Breast epithelium (tissue), 4 donors: ENCODE data around the gene ENDOV. TPM values are rescaled to one million over a fixed set of nuclear protein-coding genes. Genes with fewer than 3 reads are reported as not detected.
A peak's percentile ranks its signal among the peaks of the same experiment; 100 is the strongest.

ENCODE experiments used
- DNase-seq, 2 donors: peaks; one replicate each; pipeline ENCODE4 v3.0.0-alpha.2; 2019; ENCODE audit warnings: low spot score in 2 of 2
- H3K27ac ChIP-seq, 2 donors: fragments of 200-600 bp; sonication (generic) in 1 of 2; one replicate each; pipeline ENCODE4 v1.5.1; 2016 to 2019; ENCODE audit warnings: mild to moderate bottlenecking in 1 of 2
- H3K27me3 ChIP-seq, 2 donors: fragments of 200-600 bp; sonication (generic) in 1 of 2; one replicate each; pipeline versions ENCODE4 v1.5.1 to v1.6.0; 2017 to 2019; ENCODE audit warnings: control low read depth in 1 of 2, mild to moderate bottlenecking in 1 of 2
- H3K36me3 ChIP-seq: fragments of 200-600 bp; one replicate; pipeline ENCODE4 v1.5.1; 2019
- H3K4me1 ChIP-seq, 2 donors: fragments of 200-600 bp; sonication (generic); one replicate each; pipeline ENCODE4 v1.5.1; 2016 to 2019; ENCODE audit warnings: control low read depth in 1 of 2
- H3K4me3 ChIP-seq, 3 donors: fragments of 200-600 bp; sonication (generic); 1 replicate in 2 of 3; 2 replicates in 1 of 3; pipeline ENCODE4 v1.5.1; 2016 to 2019; ENCODE audit warnings: mild to moderate bottlenecking in 3 of 3, moderate library complexity in 2 of 3
- H3K9me3 ChIP-seq, 2 donors: fragments of 200-600 bp; sonication (generic) in 1 of 2; one replicate each; pipeline ENCODE4 v1.5.1; 2016 to 2019; ENCODE audit warnings: control low read depth in 1 of 2
- POLR2A ChIP-seq: fragments of 450-650 bp; IDR thresholded peaks from one replicate; pipeline ENCODE4 v1.6.1; 2016; ENCODE audit warnings: antibody characterized with exemption, mild to moderate bottlenecking, moderate library complexity
- POLR2AphosphoS5 ChIP-seq, 3 donors: sonication (generic); formaldehyde crosslinking; IDR thresholded peaks; one replicate each; pipeline ENCODE4 v1.6.1; 2017; ENCODE audit warnings: antibody characterized with exemption in 3 of 3
- intact Hi-C: fragments of 100-400 bp; cut with DNase I; formaldehyde crosslinking; loops from one replicate; pipeline ENCODE4 v1.15.1; 2023; ENCODE audit warnings: low total_unique reads
- total RNA-seq, 3 donors: library from RNA; depleted of rRNA; stranded (reverse); fragments of >200 nt; gene quantifications; one replicate each; pipeline ENCODE4 v1.1.0, GENCODE V29; 2016
- TF ChIP-seq, protein P1 (sequence below), 3 donors: fragments of 450-650 bp; IDR thresholded peaks; one replicate each; pipeline ENCODE4 v1.5.1; 2016 to 2017; ENCODE audit warnings: antibody characterized with exemption in 3 of 3, mild to moderate bottlenecking in 3 of 3, moderate library complexity in 3 of 3

Gene ENDOV
- total RNA-seq, 3 donors from 2014 or later, result 13.8 to 17.0 (median 16.7) TPM

DNA sequence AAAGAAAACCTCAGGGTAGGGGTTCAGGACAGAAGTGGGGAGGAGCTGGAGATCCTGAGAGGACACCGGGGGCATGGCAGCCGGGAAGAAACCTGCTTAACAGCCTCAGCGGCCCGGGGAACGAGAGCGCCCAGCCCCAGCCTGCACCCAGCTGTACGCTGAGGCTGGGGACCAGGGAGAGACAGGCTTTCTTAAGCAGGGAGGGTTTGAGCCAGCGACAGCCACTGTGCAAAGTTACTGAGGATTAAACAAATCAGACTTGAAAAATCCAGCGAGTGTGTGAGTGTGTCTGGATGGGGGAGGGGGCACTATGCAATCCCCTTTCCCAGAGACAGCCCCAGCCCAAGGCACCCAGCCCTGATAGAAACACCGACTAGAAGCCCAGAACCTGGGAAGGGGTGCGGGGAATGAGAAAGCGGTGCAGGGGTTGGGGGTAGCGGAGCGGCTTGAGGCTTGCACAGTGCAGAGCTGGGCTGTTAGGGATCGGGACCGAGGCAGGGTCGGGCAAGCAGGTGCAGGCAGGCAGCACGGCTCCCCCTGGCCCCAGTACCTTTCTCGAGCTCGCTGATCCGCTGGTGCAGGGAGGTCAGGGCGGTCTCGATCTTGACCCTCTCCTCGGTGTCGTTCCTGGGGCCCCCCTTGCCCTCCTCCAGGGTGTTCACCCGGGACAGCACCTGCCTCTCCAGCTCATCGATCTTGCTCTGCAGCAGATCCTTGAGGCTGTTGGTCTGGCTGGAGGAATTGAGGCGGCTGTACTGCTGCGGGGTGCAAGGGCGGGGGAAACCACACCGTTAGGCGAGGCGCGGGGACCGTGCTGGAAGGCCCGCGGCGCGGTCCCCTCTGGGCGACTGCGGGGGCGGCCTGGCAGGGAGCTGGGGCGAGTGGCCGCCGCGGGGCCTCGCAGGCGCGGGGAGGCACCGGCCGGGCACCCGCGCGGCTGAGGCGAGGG is 60.3 kb downstream of the ENDOV start:
- peak overlapping the region in 2 of 3 donors; percentile 33 to 67 for H3K4me3 ChIP-seq

GRCh38 chr17:80475910-80476876 is 61.2 kb downstream of the ENDOV start, which contains the start of gene NPTX1:
Gene NPTX1, minus strand, starts transcription at chr17:80476607. Its CDS starts 161 bp downstream, at chr17:80476446.
- no peak within 1 kb of the TSS for H3K27ac ChIP-seq
- intact Hi-C loops, result loop anchor here (1.0 kb wide), 1 partner anchor 22 kb away; no protein-coding TSS in a partner anchor
- H3K9me3 ChIP-seq, result no peaks in the 10 kb centered on the region
- TF ChIP-seq, protein P1, sequence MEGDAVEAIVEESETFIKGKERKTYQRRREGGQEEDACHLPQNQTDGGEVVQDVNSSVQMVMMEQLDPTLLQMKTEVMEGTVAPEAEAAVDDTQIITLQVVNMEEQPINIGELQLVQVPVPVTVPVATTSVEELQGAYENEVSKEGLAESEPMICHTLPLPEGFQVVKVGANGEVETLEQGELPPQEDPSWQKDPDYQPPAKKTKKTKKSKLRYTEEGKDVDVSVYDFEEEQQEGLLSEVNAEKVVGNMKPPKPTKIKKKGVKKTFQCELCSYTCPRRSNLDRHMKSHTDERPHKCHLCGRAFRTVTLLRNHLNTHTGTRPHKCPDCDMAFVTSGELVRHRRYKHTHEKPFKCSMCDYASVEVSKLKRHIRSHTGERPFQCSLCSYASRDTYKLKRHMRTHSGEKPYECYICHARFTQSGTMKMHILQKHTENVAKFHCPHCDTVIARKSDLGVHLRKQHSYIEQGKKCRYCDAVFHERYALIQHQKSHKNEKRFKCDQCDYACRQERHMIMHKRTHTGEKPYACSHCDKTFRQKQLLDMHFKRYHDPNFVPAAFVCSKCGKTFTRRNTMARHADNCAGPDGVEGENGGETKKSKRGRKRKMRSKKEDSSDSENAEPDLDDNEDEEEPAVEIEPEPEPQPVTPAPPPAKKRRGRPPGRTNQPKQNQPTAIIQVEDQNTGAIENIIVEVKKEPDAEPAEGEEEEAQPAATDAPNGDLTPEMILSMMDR (IDR thresholded peaks at IDR 0.05), result no peak
- no peak for TF ChIP-seq POLR2A
- H3K4me3 ChIP-seq, result peak within 1 kb of the TSS; percentile 4 to 67 (median 33)
- DNase-seq, result no peak
- H3K36me3 ChIP-seq, result no peaks in the 10 kb centered on the region
- peaks cover 27 to 28% of the 10 kb centered on the region in 2 donors for H3K4me1 ChIP-seq
- H3K27me3 ChIP-seq, result peaks cover 33 to 86% of the 10 kb centered on the region in 2 donors

More for the DNA sequence above, 60.3 kb downstream of the ENDOV start:
- Histone ChIP-seq H3K27ac (no peak overlapping the region), H3K36me3 (no peaks in the 10 kb centered on the region), H3K9me3 (no peaks in the 10 kb centered on the region), H3K27me3 (peaks cover 33 to 81% of the 10 kb centered on the region in 2 donors), H3K4me1 (peaks cover 27 to 28% of the 10 kb centered on the region in 2 donors)
- TF ChIP-seq POLR2AphosphoS5 (IDR thresholded peaks at IDR 0.05) (no peak), POLR2A (no peak)
- TF ChIP-seq, protein P1 (IDR thresholded peaks at IDR 0.05), result no peak
- intact Hi-C loops, result loop anchor here (1.0 kb wide), 1 partner anchor 21 kb away; no protein-coding TSS in a partner anchor
- no peak for DNase-seq

GRCh38 chr17:80476877-80477646 is 62.1 kb downstream of the ENDOV start:
- Histone ChIP-seq H3K4me3 (peak overlapping the region in 2 of 3 donors; percentile 33 to 67), H3K9me3 (no peaks in the 10 kb centered on the region), H3K27me3 (peaks cover 33 to 93% of the 10 kb centered on the region in 2 donors), H3K27ac (no peak overlapping the region), H3K36me3 (no peaks in the 10 kb centered on the region), H3K4me1 (peaks cover 27 to 28% of the 10 kb centered on the region in 2 donors)
- TF ChIP-seq POLR2A, result no peak
- no peak for TF ChIP-seq POLR2AphosphoS5 (IDR thresholded peaks at IDR 0.05)
- TF ChIP-seq, protein P1 (IDR thresholded peaks at IDR 0.05), result no peak
- intact Hi-C loops, result no loop called here
- no peak for DNase-seq

DNA sequence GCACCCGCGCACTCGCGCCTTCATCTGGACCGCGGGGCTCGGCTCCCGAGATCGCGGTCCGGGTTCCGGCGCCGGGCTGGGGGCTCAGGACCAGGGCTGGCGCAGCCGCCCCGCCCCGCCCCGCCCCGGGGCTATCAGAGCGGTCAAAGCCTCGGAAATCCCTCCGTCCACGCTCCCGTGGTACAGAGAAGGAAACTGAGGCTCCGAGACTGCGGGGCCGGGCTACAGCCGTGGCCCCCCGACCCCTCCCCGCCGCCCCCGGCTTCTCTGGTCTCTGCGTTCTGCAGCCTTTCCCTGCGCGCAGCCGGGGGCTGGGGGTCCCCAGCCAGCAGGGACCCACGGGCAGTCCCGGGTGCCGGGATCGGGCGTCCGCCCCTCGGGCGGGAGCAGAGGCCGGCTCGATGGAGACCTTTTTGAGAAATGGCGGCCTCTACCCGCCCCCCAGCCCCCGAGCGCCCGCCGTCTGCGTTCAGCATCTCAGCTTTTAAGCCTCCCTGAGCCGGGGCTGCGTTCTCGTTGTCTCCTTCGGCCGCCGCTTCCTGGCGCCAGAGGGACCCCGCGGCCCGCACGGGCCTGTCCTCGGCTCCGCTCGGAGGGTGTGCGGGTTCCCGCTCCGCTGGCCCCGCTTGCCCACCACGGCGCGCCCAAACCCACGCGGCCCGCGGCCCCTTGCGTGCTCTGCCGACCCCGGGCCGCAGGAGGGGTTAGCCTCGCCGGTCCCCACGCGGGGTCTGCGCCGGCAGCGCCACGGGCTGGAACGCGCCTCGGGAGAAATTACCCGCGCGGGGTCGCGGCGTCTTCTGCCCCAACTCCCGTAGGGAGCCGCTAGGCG is 62.9 kb downstream of the ENDOV start:
- Histone ChIP-seq H3K36me3 (no peaks in the 10 kb centered on the region), H3K27ac (no peak overlapping the region), H3K27me3 (peaks cover 33 to 97% of the 10 kb centered on the region in 2 donors), H3K4me1 (peaks cover 27 to 28% of the 10 kb centered on the region in 2 donors), H3K9me3 (no peaks in the 10 kb centered on the region), H3K4me3 (peak overlapping the region in 2 of 3 donors; percentile 33 to 67)
- no peak for TF ChIP-seq POLR2A
- TF ChIP-seq, protein P1 (IDR thresholded peaks at IDR 0.05), result peak in 1 of 3 donors; percentile 12
- DNase-seq, result no peak
- intact Hi-C loops, result no loop called here
